Endothelial cell of umbilical vein (primary cell): ENCODE results near the gene PPP2R3C. TPM values are rescaled to one million over a fixed set of nuclear protein-coding genes. Genes with fewer than 3 reads are reported as not detected.

Experiments
- BruUV-seq: library from RNA; stranded (reverse); fragments of 400-500 nt; replicated peaks from 2 replicates; lab custom pipeline; 2021; lab: Mats Ljungman, UMichigan
- CTCF ChIA-PET: fragments of 300-600, 350-600 bp; sonication (Branson Sonifier 250); formaldehyde crosslinking; loops from one replicate; lab custom pipeline; 2021; ENCODE audit warnings: antibody characterized with exemption, inconsistent platforms; lab: Charles Lee
- POLR2A ChIA-PET: fragments of 300-600, 350-600 bp; sonication (Branson Sonifier 250); formaldehyde crosslinking; loops from one replicate; lab custom pipeline; 2021; ENCODE audit warnings: antibody characterized with exemption, inconsistent platforms; lab: Charles Lee
- DNase-seq: peaks from one replicate; pipeline ENCODE4 v3.0.0-alpha.2; 2011; ENCODE audit warnings: low read depth, low spot score
- FAIRE-seq: peaks from 2 replicates; lab custom pipeline; 2011; peaks lifted over from hg19 to GRCh38; lab: Jason Lieb, UNC
- H2AFZ ChIP-seq: 2 replicates; pipeline ENCODE4 v1.6.0; 2012; ENCODE audit warnings: low read depth, low read length, control low read depth, inconsistent platforms
- H3K27ac ChIP-seq: 2 replicates; pipeline ENCODE4 v1.5.1; 2011; ENCODE audit warnings: low read depth, mild to moderate bottlenecking, control low read depth, low read length, moderate library complexity; ENCODE audit not compliant: insufficient read depth
- H3K27me3 ChIP-seq, 2 experiments: 2 replicates each; pipeline versions ENCODE4 v1.6.0 to v1.6.1; 2011; ENCODE audit warnings: low read length in 2 of 2, mixed read lengths in 1 of 2; ENCODE audit not compliant: control insufficient read depth in 2 of 2, insufficient read depth in 2 of 2
- H3K36me3 ChIP-seq, 2 experiments: 2 replicates in 1 of 2; 3 replicates in 1 of 2; pipeline ENCODE4 v1.5.1; 2011; ENCODE audit warnings: low read length in 2 of 2, mild to moderate bottlenecking in 1 of 2, moderate library complexity in 1 of 2; ENCODE audit not compliant: control insufficient read depth in 2 of 2, insufficient read depth in 2 of 2; ENCODE audit errors: extremely low read depth in 1 of 2
- H3K4me1 ChIP-seq: 3 replicates; pipeline ENCODE4 v1.5.1; 2011; ENCODE audit warnings: mild to moderate bottlenecking, low read length; ENCODE audit not compliant: control insufficient read depth, insufficient read depth; ENCODE audit errors: extremely low read depth
- H3K4me2 ChIP-seq: 2 replicates; pipeline ENCODE4 v1.6.1; 2011; ENCODE audit warnings: low read length, control low read depth, mixed read lengths; ENCODE audit not compliant: insufficient read depth
- H3K4me3 ChIP-seq, 3 experiments: fragments of 200-600 bp in 1 of 3; sonication (generic), shearing (Covaris generic) in 1 of 3; replicated peaks in 1 of 3; 2 replicates each; pipeline ENCODE4 v1.5.1; 2011 to 2016; ENCODE audit warnings: control low read depth in 3 of 3, low read length in 3 of 3, mild to moderate bottlenecking in 2 of 3, inconsistent platforms in 1 of 3, low read depth in 1 of 3, moderate library complexity in 1 of 3; ENCODE audit not compliant: insufficient read depth in 1 of 3
- H3K79me2 ChIP-seq: 2 replicates; pipeline ENCODE4 v1.6.0; 2012; ENCODE audit warnings: low read length, inconsistent platforms; ENCODE audit not compliant: control insufficient read depth, insufficient read depth
- H3K9ac ChIP-seq: replicated peaks from 2 replicates; pipeline ENCODE3; 2011; ENCODE audit warnings: low read length, control low read depth; ENCODE audit not compliant: insufficient read depth; ENCODE audit errors: extremely low read depth
- H3K9me1 ChIP-seq: replicated peaks from 3 replicates; pipeline ENCODE4 v1.6.0; 2011; ENCODE audit warnings: mild to moderate bottlenecking, low read length; ENCODE audit not compliant: control insufficient read depth, insufficient read depth; ENCODE audit errors: extremely low read depth
- H3K9me3 ChIP-seq: replicated peaks from 2 replicates; pipeline ENCODE4 v1.5.1; 2012; ENCODE audit warnings: low read length, inconsistent platforms; ENCODE audit not compliant: control insufficient read depth, insufficient read depth
- H4K20me1 ChIP-seq: replicated peaks from 2 replicates; pipeline ENCODE3; 2011; ENCODE audit warnings: mild to moderate bottlenecking, low read length; ENCODE audit not compliant: control insufficient read depth, insufficient read depth; ENCODE audit errors: extremely low read depth
- EZH2 ChIP-seq: IDR thresholded peaks from 2 replicates; pipeline ENCODE4 v1.6.1; 2012; ENCODE audit warnings: borderline replicate concordance, low read depth, mild to moderate bottlenecking, moderate library complexity, low read length, inconsistent platforms; ENCODE audit not compliant: severe bottlenecking
- FOS ChIP-seq: IDR thresholded peaks from 2 replicates; pipeline ENCODE4 v1.6.1; 2011; ENCODE audit warnings: mild to moderate bottlenecking, low read length, moderate library complexity, borderline replicate concordance; ENCODE audit not compliant: insufficient read depth
- GATA2 ChIP-seq: IDR thresholded peaks from 2 replicates; pipeline ENCODE4 v1.7.0; 2011; ENCODE audit warnings: low read depth, mild to moderate bottlenecking, moderate library complexity, mixed read lengths, low read length; ENCODE audit not compliant: insufficient read length, insufficient read depth
- JUN ChIP-seq: IDR thresholded peaks from 2 replicates; pipeline ENCODE4 v1.6.1; 2011; ENCODE audit warnings: borderline replicate concordance, low read depth; ENCODE audit not compliant: insufficient read length, insufficient read depth
- MYC ChIP-seq: IDR thresholded peaks from one replicate; pipeline ENCODE4 v1.6.1; 2011; ENCODE audit warnings: mild to moderate bottlenecking, low read depth, low read length
- POLR2A ChIP-seq: IDR thresholded peaks from 2 replicates; pipeline ENCODE4 v1.6.1; 2012; ENCODE audit warnings: low read depth, mild to moderate bottlenecking, control low read depth, low read length
- POLR2AphosphoS5 ChIP-seq: IDR thresholded peaks from 2 replicates; pipeline ENCODE4 v1.6.1; 2012; ENCODE audit warnings: low read depth, mild to moderate bottlenecking, control low read depth, low read length, moderate library complexity; ENCODE audit not compliant: insufficient read depth
- dilution Hi-C: fragments of 300-500 bp; cut with MboI; formaldehyde crosslinking; loops from one replicate; pipeline ENCODE4 v1.15.0; 2019; ENCODE audit warnings: low sequenced_read_pairs; ENCODE audit not compliant: extremely low pct_ligation_motif_present
- intact Hi-C: fragments of 100-400 bp; cut with micrococcal nuclease; formaldehyde crosslinking; loops from one replicate; pipeline ENCODE4 v1.10.0; 2022
- polyA plus RNA-seq, 4 experiments: library from polyadenylated mRNA; depleted of rRNA in 3 of 4; stranded (reverse) in 3 of 4; unstranded in 1 of 4; fragments of >200 nt; gene quantifications; 2 replicates each; pipeline versions ENCODE4 v1.2.1 to v1.2.3, GENCODE V29; 2011 to 2012; ENCODE audit warnings: missing spikeins in 1 of 4
- total RNA-seq: library from RNA; stranded (reverse); gene quantifications from 2 replicates; pipeline ENCODE4 v1.2.3, GENCODE V29; 2021
- TF ChIP-seq, protein P1 (sequence below), 2 donors: IDR thresholded peaks; 1 replicate in 1 of 2; 2 replicates in 1 of 2; pipeline ENCODE4 v1.5.1; 2011; ENCODE audit warnings: low read length in 2 of 2, mild to moderate bottlenecking in 2 of 2, moderate library complexity in 2 of 2, control low read depth in 1 of 2, inconsistent platforms in 1 of 2, low read depth in 1 of 2; ENCODE audit not compliant: insufficient read depth in 1 of 2; ENCODE audit errors: extremely low read depth in 1 of 2
- TF ChIP-seq, protein P2 (sequence below): IDR thresholded peaks from 2 replicates; pipeline ENCODE4 v1.6.1; 2011; ENCODE audit not compliant: insufficient read depth, insufficient read length

Gene PPP2R3C
- total and polyA plus RNA-seq, 2 donors (not counting 3 experiments of a cell fraction or from before 2014, with no cell fraction given), result 10.2 to 40.6 TPM

- no peaks in the 10 kb centered on the region for H3K27me3 ChIP-seq
- H2AFZ ChIP-seq, result no peak overlapping the region
- H3K27ac ChIP-seq, result no peak overlapping the region
- H3K9me3 ChIP-seq, result no peaks in the 10 kb centered on the region
- H3K4me1 ChIP-seq, result no peaks in the 10 kb centered on the region
- H4K20me1 ChIP-seq, result no peaks in the 10 kb centered on the region
- peaks cover 0 to 2% of the 10 kb centered on the region in 2 experiments for H3K36me3 ChIP-seq
- H3K9me1 ChIP-seq, result no peaks in the 10 kb centered on the region
- ChIA-PET POLR2A (no interaction called here), CTCF (interaction anchor here (2.2 kb wide), 1 partner anchor 39 kb away, joined by 6 read pairs; no protein-coding TSS in a partner anchor)
- H3K79me2 ChIP-seq, result no peaks in the 10 kb centered on the region
- H3K4me3 ChIP-seq, result no peak overlapping the region
- dilution Hi-C loops, result no loop called here
- H3K9ac ChIP-seq, result no peak overlapping the region
- BruUV-seq, result no TSS peak
- DNase-seq (no peak), FAIRE-seq (no peak)
- intact Hi-C loops, result no loop called here
- no peak overlapping the region for H3K4me2 ChIP-seq
- TF ChIP-seq MYC (no peak), EZH2 (no peak), POLR2A (no peak), GATA2 (no peak), FOS (no peak), JUN (no peak), POLR2AphosphoS5 (no peak)
- TF ChIP-seq, protein P1, sequence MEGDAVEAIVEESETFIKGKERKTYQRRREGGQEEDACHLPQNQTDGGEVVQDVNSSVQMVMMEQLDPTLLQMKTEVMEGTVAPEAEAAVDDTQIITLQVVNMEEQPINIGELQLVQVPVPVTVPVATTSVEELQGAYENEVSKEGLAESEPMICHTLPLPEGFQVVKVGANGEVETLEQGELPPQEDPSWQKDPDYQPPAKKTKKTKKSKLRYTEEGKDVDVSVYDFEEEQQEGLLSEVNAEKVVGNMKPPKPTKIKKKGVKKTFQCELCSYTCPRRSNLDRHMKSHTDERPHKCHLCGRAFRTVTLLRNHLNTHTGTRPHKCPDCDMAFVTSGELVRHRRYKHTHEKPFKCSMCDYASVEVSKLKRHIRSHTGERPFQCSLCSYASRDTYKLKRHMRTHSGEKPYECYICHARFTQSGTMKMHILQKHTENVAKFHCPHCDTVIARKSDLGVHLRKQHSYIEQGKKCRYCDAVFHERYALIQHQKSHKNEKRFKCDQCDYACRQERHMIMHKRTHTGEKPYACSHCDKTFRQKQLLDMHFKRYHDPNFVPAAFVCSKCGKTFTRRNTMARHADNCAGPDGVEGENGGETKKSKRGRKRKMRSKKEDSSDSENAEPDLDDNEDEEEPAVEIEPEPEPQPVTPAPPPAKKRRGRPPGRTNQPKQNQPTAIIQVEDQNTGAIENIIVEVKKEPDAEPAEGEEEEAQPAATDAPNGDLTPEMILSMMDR (IDR thresholded peaks at IDR 0.05; ENCODE audit: extremely low read depth in 1 of 2, insufficient read depth in 1 of 2, low read depth in 1 of 2, low read length in 2 of 2), result no peak
- TF ChIP-seq, protein P2, sequence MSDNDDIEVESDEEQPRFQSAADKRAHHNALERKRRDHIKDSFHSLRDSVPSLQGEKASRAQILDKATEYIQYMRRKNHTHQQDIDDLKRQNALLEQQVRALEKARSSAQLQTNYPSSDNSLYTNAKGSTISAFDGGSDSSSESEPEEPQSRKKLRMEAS, result no peak
Observed at GRCh38 chr14:35079742-35080141, 42.0 kb downstream of the PPP2R3C start.
